Thoracic aorta (tissue), 2 donors: ENCODE results near the gene HBZ. TPM values are rescaled to one million over a fixed set of nuclear protein-coding genes. Genes with fewer than 3 reads are reported as not detected.
"Not testable (repeated sequence)": the region's sequence is repeated elsewhere in the genome, so short reads cannot be mapped to it uniquely, and the experiment has no call there.

ENCODE experiments used
- ATAC-seq: fragments of 150-250 bp; one replicate; pipeline ENCODE4 v1.8.0; 2017; ENCODE audit warnings: low read depth; ENCODE audit not compliant: insufficient number of reproducible peaks, low FRiP score
- DNase-seq: peaks from one replicate; pipeline ENCODE4 v3.0.0-alpha.2; 2020; ENCODE audit warnings: low spot score
- H3K27ac ChIP-seq, 2 donors: fragments of 200-600 bp; sonication (generic); 1 replicate in 1 of 2; 2 replicates in 1 of 2; pipeline ENCODE4 v1.5.1; 2016; ENCODE audit warnings: mild to moderate bottlenecking in 2 of 2, moderate library complexity in 2 of 2
- H3K27me3 ChIP-seq: fragments of 200-600 bp; sonication (generic); replicated peaks from 2 replicates; pipeline ENCODE4 v1.6.0; 2016; ENCODE audit warnings: mild to moderate bottlenecking; ENCODE audit not compliant: insufficient read depth
- H3K36me3 ChIP-seq: fragments of 200-600 bp; sonication (generic); one replicate; pipeline ENCODE4 v1.5.1; 2016
- H3K4me1 ChIP-seq, 2 donors: fragments of 200-600 bp; sonication (generic); 1 replicate in 1 of 2; 2 replicates in 1 of 2; pipeline versions ENCODE4 v1.5.1 to v1.6.0; 2016; ENCODE audit warnings: low read depth in 2 of 2, mild to moderate bottlenecking in 1 of 2; ENCODE audit not compliant: control insufficient read depth in 1 of 2
- H3K4me3 ChIP-seq: fragments of 200-600 bp; sonication (generic); 2 replicates; pipeline ENCODE4 v1.5.1; 2016; ENCODE audit warnings: mild to moderate bottlenecking
- H3K9me3 ChIP-seq: fragments of 200-600 bp; sonication (generic); 2 replicates; pipeline ENCODE4 v1.5.1; 2016
- total RNA-seq, 2 donors: library from RNA; depleted of rRNA; stranded (reverse); fragments of >200 nt; gene quantifications; one replicate each; pipeline versions ENCODE4 v1.1.0 to v1.2.3, GENCODE V29; 2016
- TF ChIP-seq, protein P1 (sequence below): fragments of 200-600 bp; sonication (generic); IDR thresholded peaks from one replicate; pipeline ENCODE4 v1.5.1; 2019; ENCODE audit warnings: antibody characterized with exemption

The HBZ gene
- total RNA-seq, 2 donors from 2014 or later, result not detected

DNA sequence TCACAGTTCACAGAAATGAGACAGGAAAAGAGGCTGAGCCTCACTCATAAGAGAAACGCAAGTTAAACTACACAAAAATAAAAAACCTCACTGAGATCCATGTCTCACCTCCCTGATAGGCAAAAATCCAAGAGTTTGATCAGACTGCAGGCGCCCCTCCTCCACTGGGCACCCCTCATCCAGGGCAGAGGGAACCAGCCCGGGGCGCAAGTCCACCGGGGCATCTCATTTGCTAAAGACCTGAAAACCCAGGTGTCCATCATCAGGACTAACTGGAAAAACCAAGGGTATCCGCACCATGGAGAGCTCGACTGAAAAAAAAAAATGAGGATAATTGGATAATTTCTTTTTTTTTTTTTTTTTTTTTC lies 2.6 kb downstream of the HBZ start:
- peak overlapping the region; percentile 70 for H3K4me3 ChIP-seq
- no peaks in the 10 kb centered on the region for H3K9me3 ChIP-seq
- peaks cover 3 to 7% of the 10 kb centered on the region in 2 donors for H3K4me1 ChIP-seq
- no peaks in the 10 kb centered on the region for H3K36me3 ChIP-seq
- no peak overlapping the region for H3K27ac ChIP-seq
- no peak for ATAC-seq
- H3K27me3 ChIP-seq, result peaks cover 4% of the 10 kb centered on the region
- TF ChIP-seq, protein P1, sequence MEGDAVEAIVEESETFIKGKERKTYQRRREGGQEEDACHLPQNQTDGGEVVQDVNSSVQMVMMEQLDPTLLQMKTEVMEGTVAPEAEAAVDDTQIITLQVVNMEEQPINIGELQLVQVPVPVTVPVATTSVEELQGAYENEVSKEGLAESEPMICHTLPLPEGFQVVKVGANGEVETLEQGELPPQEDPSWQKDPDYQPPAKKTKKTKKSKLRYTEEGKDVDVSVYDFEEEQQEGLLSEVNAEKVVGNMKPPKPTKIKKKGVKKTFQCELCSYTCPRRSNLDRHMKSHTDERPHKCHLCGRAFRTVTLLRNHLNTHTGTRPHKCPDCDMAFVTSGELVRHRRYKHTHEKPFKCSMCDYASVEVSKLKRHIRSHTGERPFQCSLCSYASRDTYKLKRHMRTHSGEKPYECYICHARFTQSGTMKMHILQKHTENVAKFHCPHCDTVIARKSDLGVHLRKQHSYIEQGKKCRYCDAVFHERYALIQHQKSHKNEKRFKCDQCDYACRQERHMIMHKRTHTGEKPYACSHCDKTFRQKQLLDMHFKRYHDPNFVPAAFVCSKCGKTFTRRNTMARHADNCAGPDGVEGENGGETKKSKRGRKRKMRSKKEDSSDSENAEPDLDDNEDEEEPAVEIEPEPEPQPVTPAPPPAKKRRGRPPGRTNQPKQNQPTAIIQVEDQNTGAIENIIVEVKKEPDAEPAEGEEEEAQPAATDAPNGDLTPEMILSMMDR, result no peak
- DNase-seq, result no peak

DNA sequence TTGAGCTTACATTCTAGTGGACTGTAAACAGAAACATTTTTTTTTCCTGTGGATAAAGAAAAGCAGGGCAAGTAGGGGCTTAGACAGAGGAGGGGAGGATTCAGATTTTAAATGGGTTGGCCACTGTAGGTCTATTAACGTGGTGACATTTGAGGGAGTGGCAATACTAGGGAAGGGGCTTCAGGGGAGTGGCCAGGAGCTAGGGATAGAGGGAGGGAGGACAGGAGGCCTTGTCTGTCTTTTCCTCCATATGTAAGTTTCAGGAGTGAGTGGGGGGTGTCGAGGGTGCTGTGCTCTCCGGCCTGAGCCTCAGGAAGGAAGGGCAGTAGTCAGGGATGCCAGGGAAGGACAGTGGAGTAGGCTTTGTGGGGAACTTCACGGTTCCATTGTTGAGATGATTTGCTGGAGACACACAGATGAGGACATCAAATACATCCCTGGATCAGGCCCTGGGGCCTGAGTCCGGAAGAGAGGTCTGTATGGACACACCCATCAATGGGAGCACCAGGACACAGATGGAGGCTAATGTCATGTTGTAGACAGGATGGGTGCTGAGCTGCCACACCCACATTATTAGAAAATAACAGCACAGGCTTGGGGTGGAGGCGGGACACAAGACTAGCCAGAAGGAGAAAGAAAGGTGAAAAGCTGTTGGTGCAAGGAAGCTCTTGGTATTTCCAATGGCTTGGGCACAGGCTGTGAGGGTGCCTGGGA lies 6.8 kb downstream of the HBZ start:
- H3K27me3 ChIP-seq, result peaks cover 4% of the 10 kb centered on the region
- TF ChIP-seq, protein P1, result no peak
- no peak overlapping the region for H3K4me3 ChIP-seq
- peaks cover 2 to 6% of the 10 kb centered on the region in 2 donors for H3K4me1 ChIP-seq
- no peak for DNase-seq
- H3K27ac ChIP-seq, result no peak overlapping the region
- no peak for ATAC-seq
- H3K36me3 ChIP-seq, result no peaks in the 10 kb centered on the region
- no peaks in the 10 kb centered on the region for H3K9me3 ChIP-seq

DNA sequence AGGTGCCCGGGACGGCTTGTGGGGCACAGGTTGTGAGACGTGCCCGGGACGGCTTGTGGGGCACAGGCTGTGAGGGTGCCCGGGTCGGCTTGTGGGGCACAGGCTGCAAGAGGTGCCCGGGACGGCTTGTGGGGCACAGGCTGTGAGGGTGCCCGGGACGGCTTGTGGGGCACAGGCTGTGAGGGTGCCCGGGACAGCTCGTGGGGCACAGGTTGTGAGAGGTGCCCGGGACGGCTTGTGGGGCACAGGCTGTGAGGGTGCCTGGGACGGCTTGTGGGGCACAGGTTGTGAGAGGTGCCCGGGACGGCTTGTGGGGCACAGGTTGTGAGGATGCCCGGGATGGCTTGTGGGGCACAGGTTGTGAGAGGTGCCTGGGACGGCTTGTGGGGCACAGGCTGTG lies 7.8 kb downstream of the HBZ start:
- ATAC-seq, H3K27me3 ChIP-seq, H3K9me3 ChIP-seq, H3K4me3 ChIP-seq, H3K36me3 ChIP-seq, DNase-seq, H3K4me1 ChIP-seq, H3K27ac ChIP-seq: not testable (repeated sequence)

DNA sequence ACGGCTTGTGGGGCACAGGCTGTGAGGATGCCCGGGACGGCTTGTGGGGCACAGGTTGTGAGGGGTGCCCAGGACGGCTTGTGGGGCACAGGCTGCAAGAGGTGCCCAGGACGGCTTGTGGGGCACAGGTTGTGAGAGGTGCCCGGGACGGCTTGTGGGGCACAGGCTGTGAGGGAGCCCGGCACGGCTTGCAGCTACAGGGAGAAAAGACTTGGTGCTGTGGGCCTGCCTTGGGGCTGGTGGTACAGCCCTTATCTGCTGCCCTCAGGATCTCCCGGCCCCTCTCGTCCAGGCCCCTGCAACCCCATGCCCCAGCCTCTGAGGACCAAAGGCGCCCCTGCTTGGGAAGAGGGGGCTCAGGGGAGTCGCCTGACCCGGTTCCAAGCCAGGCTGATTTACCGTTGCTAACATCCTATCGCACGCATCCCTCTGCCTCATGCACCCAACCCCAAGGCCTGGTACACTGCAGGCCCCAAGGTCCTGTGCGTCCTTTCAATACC lies 8.3 kb downstream of the HBZ start:
- ATAC-seq (no peak), DNase-seq (no peak)
- Histone ChIP-seq H3K27ac (no peak overlapping the region), H3K36me3 (no peaks in the 10 kb centered on the region), H3K4me1 (peaks cover 8 to 9% of the 10 kb centered on the region in 2 donors), H3K9me3 (no peaks in the 10 kb centered on the region), H3K27me3 (peaks cover 12% of the 10 kb centered on the region), H3K4me3 (no peak overlapping the region)
- TF ChIP-seq, protein P1, result no peak

DNA sequence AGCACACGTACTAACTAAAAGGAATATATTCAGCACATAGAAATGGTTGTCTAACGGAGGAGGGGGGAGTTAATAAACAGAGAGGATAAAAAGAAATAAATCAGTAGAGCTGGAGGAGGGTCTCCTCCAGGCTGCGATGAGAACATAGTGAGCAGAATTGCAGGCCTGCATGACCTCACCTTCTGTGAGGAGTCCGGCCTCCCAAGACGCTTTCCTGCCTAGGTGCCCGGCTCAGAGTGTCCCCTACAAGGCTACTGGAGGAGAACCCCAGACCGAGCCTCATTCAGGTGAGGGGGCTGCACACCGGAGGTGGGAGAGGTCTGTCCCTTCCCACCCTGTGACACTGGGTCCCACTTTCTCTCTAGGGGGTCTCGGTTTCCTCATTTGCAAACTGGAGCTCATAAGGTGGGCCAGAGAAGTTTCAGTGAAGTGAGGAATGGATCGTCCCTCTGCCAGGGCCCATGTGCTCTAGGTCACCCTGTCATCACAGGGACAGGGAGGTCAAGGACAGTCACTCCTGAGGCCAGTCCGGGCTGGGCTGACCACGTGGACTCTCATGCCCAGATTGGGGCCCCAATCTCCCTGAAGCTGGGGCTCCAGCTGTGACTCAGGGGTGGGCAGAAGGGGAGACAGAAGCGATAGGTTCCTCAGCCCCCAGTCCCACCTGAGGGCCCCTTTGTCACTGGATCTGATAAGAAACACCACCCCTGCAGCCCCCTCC lies 10.0 kb downstream of the HBZ start:
- Histone ChIP-seq H3K4me3 (no peak overlapping the region), H3K36me3 (no peaks in the 10 kb centered on the region), H3K9me3 (no peaks in the 10 kb centered on the region), H3K27ac (no peak overlapping the region), H3K4me1 (peaks cover 13 to 19% of the 10 kb centered on the region in 2 donors), H3K27me3 (peaks cover 25% of the 10 kb centered on the region)
- no peak for DNase-seq
- ATAC-seq, result no peak
- TF ChIP-seq, protein P1, result no peak

DNA sequence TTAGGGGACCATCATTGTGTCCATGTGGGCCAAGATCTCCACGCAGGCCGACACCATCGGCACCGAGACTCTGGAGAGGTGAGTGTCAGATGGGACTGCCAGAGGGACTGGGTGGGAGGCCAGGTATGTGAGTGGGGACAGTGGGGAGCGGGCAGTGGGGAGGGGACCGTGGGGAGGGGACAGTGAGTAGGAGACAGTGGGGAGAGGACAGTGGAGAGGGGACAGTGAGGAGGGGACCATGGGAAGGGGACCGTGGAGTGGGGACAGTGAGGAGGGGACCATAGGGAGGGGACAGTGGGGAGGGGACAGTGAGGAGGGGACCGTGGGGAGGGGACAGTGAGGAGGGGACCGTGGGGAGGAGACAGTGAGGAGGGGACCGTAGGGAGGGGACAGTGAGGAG lies 10.7 kb downstream of the HBZ start:
- ATAC-seq, result not testable (repeated sequence)
- Histone ChIP-seq H3K4me1 (peaks cover 13 to 19% of the 10 kb centered on the region in 2 donors), H3K27me3 (peaks cover 28% of the 10 kb centered on the region)

DNA sequence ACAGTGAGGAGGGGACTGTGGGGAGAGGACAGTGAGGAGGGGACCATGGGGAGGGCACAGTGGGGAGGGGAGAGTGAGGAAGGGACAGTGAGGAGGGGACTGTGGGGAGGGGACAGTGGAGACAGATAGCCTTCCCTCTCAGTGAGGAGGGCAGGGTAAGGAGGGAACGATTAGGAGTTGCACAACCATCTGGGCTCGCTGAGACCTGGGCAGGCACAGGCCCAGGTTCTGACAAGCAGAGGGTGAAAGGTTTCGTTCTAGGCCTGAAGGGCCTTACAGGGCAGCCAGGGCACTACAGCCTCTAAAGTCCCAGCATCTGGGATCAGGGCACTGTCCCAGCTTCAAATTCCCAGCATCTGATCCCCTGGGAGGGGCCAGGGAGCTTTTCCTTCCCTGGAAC lies 11.3 kb downstream of the HBZ start:
- not testable (repeated sequence) for H3K9me3 ChIP-seq, ATAC-seq, H3K4me3 ChIP-seq, H3K36me3 ChIP-seq, H3K27ac ChIP-seq, DNase-seq
- Histone ChIP-seq H3K27me3 (peaks cover 31% of the 10 kb centered on the region), H3K4me1 (peaks cover 13 to 19% of the 10 kb centered on the region in 2 donors)

More for the DNA sequence above, 10.7 kb downstream of the HBZ start:
- DNase-seq, H3K27ac ChIP-seq, H3K36me3 ChIP-seq, H3K9me3 ChIP-seq, H3K4me3 ChIP-seq: not testable (repeated sequence)

DNA sequence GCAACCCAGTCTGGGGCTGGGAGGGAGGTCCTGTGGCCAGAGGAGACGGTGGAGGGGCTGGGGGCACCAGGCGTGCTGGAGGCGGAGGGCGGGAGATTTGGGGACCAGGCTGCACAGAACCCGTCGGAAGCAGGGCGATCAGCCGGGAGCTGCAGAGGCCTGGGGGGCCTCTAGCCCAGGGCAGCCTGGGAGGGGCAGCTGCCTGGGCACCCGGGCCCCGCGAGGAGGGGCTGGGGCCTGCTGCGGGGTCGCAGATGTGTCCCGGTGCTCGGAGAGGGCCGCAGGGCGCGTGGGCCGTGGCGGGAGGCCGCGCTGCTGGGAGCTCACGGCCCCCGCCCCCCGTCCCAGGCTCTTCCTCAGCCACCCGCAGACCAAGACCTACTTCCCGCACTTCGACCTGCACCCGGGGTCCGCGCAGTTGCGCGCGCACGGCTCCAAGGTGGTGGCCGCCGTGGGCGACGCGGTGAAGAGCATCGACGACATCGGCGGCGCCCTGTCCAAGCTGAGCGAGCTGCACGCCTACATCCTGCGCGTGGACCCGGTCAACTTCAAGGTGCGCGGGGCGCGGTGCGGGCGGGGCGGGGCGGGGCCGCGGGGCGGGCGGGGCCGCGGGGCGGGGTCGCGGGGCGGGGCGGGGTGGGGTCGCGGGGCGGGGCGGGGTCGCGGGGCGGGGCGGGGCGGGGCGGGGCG lies 11.8 kb downstream of the HBZ start:
- not testable (repeated sequence) for H3K27ac ChIP-seq, DNase-seq, ATAC-seq, H3K4me3 ChIP-seq, H3K9me3 ChIP-seq, H3K36me3 ChIP-seq
- Histone ChIP-seq H3K4me1 (peaks cover 13 to 19% of the 10 kb centered on the region in 2 donors), H3K27me3 (peaks cover 32% of the 10 kb centered on the region)
